ENCODE measurements around the gene COX7A1.

- TF ChIP-seq CTCF (IDR thresholded peaks at IDR 0.05) = no peak
- TF ChIP-seq HMGXB4 (CRISPR knock-in tag; IDR thresholded peaks at IDR 0.05) = peak; percentile 58
- 0 out of 2 replicates have a peak, but pooled peaks have one; percentile 30 for TF ChIP-seq SMAD4 (CRISPR knock-in tag; IDR thresholded peaks at IDR 0.05)
- no peak for TF ChIP-seq AR (CRISPR knock-in tag; IDR thresholded peaks at IDR 0.05)
- TF ChIP-seq SMAD3 (CRISPR knock-in tag; IDR thresholded peaks at IDR 0.05; ENCODE audit: borderline replicate concordance) = no peak
- no peak for TF ChIP-seq ZNF512 (CRISPR knock-in tag; IDR thresholded peaks at IDR 0.05; ENCODE audit: borderline replicate concordance)
- no peak for TF ChIP-seq TEAD4 (CRISPR knock-in tag; IDR thresholded peaks at IDR 0.05)
- peak; percentile 99 for TF ChIP-seq MAX (CRISPR knock-in tag; IDR thresholded peaks at IDR 0.05)
- no peak for TF ChIP-seq PRDM15 (CRISPR knock-in tag; IDR thresholded peaks at IDR 0.05)
- TF ChIP-seq STAT6 (CRISPR knock-in tag; conservative IDR thresholded peaks at IDR 0.05; ENCODE audit: low read depth) = no peak
- TF ChIP-seq ETV6 (CRISPR knock-in tag; IDR thresholded peaks at IDR 0.05) = peak; percentile 75; the same call in 1 of the 2 replicates
- TF ChIP-seq SOX15 (CRISPR knock-in tag; IDR thresholded peaks at IDR 0.05) = no peak
- TF ChIP-seq CBFB (CRISPR knock-in tag; IDR thresholded peaks at IDR 0.05; ENCODE audit: low read depth) = no peak
These were observed 37.4 kb downstream of the COX7A1 start, which contains the start of gene POLR2I for GRCh38 chr19:36114721-36115452.
